ENCODE measurements around the gene DUSP10.
A peak's percentile ranks its signal among the peaks of the same experiment; 100 is the strongest.

Gene DUSP10

GRCh38 chr1:221711656-221712055 is 30.2 kb downstream of the DUSP10 start:
- no peak for DNase-seq

- no peak for DNase-seq
Measured at GRCh38 chr1:221711063-221711577, 30.8 kb downstream of the DUSP10 start.

GRCh38 chr1:221709854-221710253 is 32.0 kb downstream of the DUSP10 start:
- DNase-seq = no peak

GRCh38 chr1:221708987-221709386 is 32.9 kb downstream of the DUSP10 start:
- peak; percentile 19 for DNase-seq

DNA sequence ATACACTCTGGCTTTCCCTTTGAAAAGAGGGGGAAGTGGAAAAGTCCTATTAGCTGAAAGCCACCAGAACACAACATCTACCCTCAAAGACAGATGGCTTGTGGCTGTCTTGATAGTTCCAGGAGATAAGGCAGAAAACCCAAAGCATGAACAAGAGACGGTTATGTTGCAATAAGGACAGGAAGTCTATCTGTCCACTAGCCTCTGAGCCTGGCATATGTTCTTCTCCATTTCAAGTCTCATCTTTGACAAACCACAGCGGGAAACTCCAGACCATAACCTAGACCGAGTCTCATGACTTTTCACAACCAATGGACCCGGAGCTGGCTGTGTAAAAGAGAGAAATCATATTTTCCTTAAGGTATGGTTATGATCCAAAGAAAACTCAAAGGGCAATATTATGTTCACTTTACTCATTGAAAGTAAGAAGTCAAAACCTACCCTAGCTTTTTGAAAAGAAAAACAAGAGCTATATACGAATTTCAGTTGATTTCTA is 33.8 kb downstream of the DUSP10 start:
- DNase-seq = no peak

DNA sequence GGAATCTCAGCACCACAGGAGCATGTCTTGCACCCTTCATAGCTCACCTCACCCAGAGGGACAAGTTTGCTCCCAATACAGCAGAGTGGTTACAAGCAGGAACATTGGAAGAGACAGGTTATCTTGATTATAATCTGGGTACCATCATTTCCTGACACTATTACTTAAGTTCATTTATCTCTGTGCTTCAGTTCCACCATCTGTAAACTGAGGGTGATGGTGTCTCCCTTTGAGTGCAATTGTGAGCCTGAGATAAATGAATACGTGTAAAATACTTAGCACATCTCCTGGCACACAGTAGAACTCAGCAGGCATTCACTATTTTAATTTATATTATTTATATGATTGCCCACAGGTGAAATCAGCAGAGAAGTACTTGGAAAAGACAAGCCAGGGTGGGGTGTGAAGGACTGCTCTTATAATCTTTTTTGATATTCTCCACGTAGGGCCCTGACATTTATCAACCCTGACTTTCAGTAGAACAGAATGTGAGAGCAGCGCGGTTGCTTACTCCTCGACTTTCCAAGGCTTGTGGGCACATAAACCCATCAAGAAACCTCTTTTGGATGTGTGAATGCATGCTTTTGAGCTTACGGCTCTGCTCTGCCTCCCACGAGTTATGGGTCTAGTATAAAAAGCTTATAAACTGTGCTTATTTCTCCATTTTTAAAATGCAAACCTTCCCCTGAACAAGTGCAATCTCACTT is 34.9 kb downstream of the DUSP10 start:
- DNase-seq = no peak

- no peak for DNase-seq
Measured at GRCh38 chr1:221706191-221706590, 35.7 kb downstream of the DUSP10 start.

DNA sequence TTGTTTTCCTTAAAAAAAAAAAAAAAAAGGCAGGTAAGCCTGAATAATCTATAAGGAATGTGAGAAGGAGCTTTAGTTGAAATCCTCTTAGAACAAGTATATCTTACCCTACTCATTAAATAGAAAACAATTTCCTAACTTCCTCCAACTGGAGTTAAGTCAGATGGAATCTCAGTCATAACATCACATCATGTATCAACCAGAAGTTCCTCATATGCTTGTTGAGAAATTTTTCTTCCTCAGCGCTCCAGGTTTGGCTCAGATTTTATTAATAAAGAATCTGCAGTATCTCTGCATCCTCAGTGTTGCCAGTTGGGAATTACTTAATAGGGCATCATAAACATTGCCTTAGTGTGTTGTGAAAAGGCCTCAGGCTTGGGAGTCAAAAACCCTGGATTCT is 37.6 kb downstream of the DUSP10 start:
- DNase-seq = no peak

DNA sequence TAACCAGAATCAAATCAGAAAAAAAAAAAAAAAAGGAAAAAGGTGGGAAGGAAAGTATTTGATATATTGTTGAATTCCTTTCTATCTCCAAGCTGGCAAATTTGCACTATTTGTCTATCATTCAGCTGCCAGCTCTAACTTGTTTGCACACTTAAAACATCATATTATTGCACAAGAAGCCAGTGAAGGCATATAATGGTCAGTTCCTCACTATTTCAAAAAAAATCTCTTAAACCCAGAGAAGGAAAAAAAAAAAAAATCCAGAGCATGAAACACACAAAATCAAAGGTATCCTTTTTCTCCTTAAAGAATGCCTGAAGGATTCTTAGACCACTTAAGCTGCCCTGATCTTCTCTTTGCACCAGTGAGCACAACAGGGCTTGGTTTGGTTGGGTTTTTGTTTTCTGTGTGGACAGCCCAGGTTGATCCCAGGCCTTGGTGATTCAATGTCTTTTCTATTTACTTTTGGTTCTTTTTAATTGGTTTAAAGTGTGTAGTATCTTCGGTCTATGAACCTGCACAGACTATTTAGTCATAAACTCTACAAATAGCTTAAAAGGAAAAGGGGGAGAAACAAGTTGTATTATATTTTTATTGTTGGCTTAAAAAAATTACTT is 40.2 kb downstream of the DUSP10 start:
- no peak for DNase-seq

DNA sequence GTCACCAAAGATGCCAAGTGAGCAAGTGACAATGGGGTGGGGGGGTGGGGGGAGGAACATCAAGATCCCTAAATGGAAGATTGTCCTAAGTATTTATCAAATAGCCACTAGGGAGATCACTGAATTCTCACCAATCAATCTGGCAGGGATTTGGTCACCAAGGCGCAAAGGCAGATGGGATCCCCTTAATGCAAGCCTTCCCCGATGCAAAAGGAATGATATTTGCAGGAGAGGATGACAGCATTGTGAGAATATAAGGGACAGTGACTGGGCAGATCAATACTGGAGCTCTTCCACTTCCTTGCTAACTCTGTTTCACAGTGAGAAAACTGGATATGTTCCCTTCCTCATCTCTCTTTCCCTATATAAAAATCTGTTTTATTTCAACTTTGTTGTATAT is 40.9 kb downstream of the DUSP10 start:
- DNase-seq = no peak

- DNase-seq = no peak
Measured at GRCh38 chr1:221700536-221700935, 41.4 kb downstream of the DUSP10 start.

GRCh38 chr1:221699978-221700519 is 41.8 kb downstream of the DUSP10 start:
- no peak for DNase-seq

DNA sequence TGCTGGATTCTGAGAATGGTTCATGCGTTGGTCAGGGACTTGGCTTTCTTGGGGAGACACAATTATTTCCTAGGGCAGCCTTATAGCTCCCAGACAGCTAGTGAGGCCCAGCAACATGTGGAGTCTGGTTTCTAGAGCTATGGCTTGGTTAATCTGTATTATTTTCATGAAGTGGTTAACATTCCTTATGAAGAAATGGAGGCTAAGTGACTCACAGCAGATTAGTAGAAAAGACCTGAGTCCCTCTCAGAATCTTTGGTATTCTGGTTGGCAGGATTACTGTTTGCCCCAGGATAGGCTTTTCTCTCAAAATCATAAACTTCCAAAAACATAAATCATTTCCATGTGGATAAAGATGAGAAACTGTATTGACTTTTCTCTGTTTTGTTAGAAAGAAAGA is 42.3 kb downstream of the DUSP10 start:
- DNase-seq = no peak

GRCh38 chr1:221698579-221699349 is 43.1 kb downstream of the DUSP10 start:
- no peak for DNase-seq

GRCh38 chr1:221697923-221698425 is 43.9 kb downstream of the DUSP10 start:
- no peak for DNase-seq

DNA sequence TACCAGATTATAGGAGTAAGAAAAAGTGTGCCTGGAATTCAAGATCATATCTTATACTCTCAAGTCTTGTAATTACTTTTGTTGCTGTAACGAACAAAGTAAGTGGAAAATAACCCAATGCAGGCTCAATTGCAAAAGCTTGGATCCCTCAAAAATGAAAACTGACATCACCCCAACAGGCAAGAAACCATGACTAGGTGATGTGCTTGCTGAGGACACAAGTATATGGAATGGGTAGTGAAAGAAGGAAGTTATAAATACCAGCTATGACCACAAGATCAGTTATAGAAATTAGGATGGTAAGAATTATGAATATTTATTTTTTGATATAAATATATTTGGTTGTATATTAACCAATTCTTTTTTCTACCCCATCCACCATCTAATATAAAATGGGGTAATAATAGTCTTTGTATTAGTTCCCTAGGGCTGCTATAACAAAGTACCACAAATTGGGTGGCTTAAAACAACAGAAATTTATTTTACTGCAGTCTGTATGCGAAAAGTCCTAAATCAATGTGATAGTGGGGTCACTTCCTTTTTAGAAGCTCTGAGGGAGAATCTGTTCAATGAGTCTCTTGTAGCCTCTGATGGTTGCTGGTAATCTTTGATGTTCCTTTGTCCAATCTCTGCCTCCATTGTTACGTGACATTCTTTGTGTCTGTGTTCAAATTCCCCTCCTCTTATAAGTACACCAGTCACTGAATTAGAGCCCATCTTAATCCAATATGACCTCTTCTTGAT is 45.0 kb downstream of the DUSP10 start:
- DNase-seq = no peak

- no peak for DNase-seq
Measured at GRCh38 chr1:221696027-221696426, 45.9 kb downstream of the DUSP10 start.

- DNase-seq = no peak
Measured at GRCh38 chr1:221695301-221695700, 46.6 kb downstream of the DUSP10 start.

DNA sequence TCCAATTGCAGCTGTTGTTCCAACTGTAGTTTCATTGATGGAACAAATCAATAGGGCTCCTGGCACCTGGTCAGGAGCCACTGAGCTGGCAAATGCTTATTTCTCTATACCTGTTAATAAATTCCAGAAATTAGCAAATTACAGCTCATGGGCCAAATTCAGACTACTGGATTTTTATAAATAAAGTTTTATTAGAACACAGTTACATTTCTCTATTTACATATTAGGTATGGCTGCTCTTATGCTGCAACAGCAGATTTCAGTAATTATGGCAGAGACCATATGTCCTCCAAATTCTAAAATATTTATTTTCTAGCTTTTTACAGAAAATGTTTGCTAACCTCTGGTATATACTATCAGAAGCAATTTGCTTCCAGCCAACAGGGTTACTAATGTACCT is 47.8 kb downstream of the DUSP10 start:
- DNase-seq = no peak

GRCh38 chr1:221693087-221693486 is 48.8 kb downstream of the DUSP10 start:
- DNase-seq = no peak

DNA sequence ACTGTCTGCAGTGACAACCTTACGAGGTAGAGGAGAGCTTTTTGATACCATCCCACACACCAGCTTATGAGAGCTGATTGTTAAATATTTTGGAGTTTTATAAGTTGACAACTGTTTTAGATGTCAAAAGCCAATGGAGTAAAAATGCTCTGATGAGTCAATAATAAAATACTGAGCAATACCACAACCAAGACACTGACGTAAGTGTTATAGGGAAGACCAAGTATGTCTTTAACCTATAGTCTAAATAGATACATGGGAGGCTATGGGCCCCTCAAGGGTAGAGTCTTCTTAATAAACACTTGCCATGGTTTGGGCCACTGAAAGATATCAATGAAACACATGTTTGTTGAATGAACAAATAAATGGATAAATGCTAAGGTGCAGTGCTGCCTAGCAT is 49.2 kb downstream of the DUSP10 start:
- DNase-seq = no peak

DNA sequence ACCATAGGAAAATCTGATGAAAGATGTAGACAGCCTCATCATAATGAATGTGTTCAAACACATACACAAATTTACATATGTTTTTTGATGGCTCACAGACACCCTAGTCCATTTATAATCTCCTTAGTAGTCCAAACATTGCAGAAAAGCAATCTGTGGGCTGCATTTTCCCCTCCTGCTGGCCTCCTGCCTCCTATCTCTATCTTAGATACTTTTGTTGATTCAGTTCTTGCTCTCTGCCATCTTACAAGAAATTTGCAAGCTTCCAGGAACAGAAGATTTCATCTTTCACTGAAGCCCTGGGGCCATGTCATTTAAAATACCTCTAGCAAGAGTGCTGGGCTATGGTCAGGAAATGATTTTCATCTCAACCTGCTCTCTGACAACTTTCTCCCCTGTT is 50.6 kb downstream of the DUSP10 start:
- no peak for DNase-seq

Data from activated CD4-positive, alpha-beta T cell treated with anti-CD3 and anti-CD28 coated beads for 1 hour (primary cell).